ENCODE results near the gene MTMR12.

- TF ChIP-seq CTCF (IDR thresholded peaks at IDR 0.05) (no peak), ATF6 (CRISPR knock-in tag; IDR thresholded peaks at IDR 0.05) (no peak), MAX (CRISPR knock-in tag; IDR thresholded peaks at IDR 0.05) (no peak), AFF4 (CRISPR knock-in tag; IDR thresholded peaks at IDR 0.05; ENCODE audit: borderline replicate concordance) (no peak)
Measured at GRCh38 chr5:32282633-32283032, 30.1 kb downstream of the MTMR12 start.

All from WTC11 (cell line).